Endothelial cell of umbilical vein (primary cell): ENCODE measurements around the gene CHSY3. TPM values are rescaled to one million over a fixed set of nuclear protein-coding genes. Genes with fewer than 3 reads are reported as not detected.

ENCODE experiments used
- BruUV-seq: library from RNA; stranded (reverse); fragments of 400-500 nt; replicated peaks from 2 replicates; lab custom pipeline; 2021; lab: Mats Ljungman, UMichigan
- CTCF ChIA-PET: fragments of 300-600, 350-600 bp; sonication (Branson Sonifier 250); formaldehyde crosslinking; loops from one replicate; lab custom pipeline; 2021; ENCODE audit warnings: antibody characterized with exemption, inconsistent platforms; lab: Charles Lee
- POLR2A ChIA-PET: fragments of 300-600, 350-600 bp; sonication (Branson Sonifier 250); formaldehyde crosslinking; loops from one replicate; lab custom pipeline; 2021; ENCODE audit warnings: antibody characterized with exemption, inconsistent platforms; lab: Charles Lee
- DNase-seq: peaks from one replicate; pipeline ENCODE4 v3.0.0-alpha.2; 2011; ENCODE audit warnings: low read depth, low spot score
- FAIRE-seq: peaks from 2 replicates; lab custom pipeline; 2011; peaks lifted over from hg19 to GRCh38; lab: Jason Lieb, UNC
- H2AFZ ChIP-seq: 2 replicates; pipeline ENCODE4 v1.6.0; 2012; ENCODE audit warnings: low read depth, low read length, control low read depth, inconsistent platforms
- H3K27ac ChIP-seq: 2 replicates; pipeline ENCODE4 v1.5.1; 2011; ENCODE audit warnings: low read depth, mild to moderate bottlenecking, control low read depth, low read length, moderate library complexity; ENCODE audit not compliant: insufficient read depth
- H3K27me3 ChIP-seq, 2 experiments: 2 replicates each; pipeline versions ENCODE4 v1.6.0 to v1.6.1; 2011; ENCODE audit warnings: low read length in 2 of 2, mixed read lengths in 1 of 2; ENCODE audit not compliant: control insufficient read depth in 2 of 2, insufficient read depth in 2 of 2
- H3K36me3 ChIP-seq, 2 experiments: 2 replicates in 1 of 2; 3 replicates in 1 of 2; pipeline ENCODE4 v1.5.1; 2011; ENCODE audit warnings: low read length in 2 of 2, mild to moderate bottlenecking in 1 of 2, moderate library complexity in 1 of 2; ENCODE audit not compliant: control insufficient read depth in 2 of 2, insufficient read depth in 2 of 2; ENCODE audit errors: extremely low read depth in 1 of 2
- H3K4me1 ChIP-seq: 3 replicates; pipeline ENCODE4 v1.5.1; 2011; ENCODE audit warnings: mild to moderate bottlenecking, low read length; ENCODE audit not compliant: control insufficient read depth, insufficient read depth; ENCODE audit errors: extremely low read depth
- H3K4me2 ChIP-seq: 2 replicates; pipeline ENCODE4 v1.6.1; 2011; ENCODE audit warnings: low read length, control low read depth, mixed read lengths; ENCODE audit not compliant: insufficient read depth
- H3K4me3 ChIP-seq, 3 experiments: fragments of 200-600 bp in 1 of 3; sonication (generic), shearing (Covaris generic) in 1 of 3; replicated peaks in 1 of 3; 2 replicates each; pipeline ENCODE4 v1.5.1; 2011 to 2016; ENCODE audit warnings: control low read depth in 3 of 3, low read length in 3 of 3, mild to moderate bottlenecking in 2 of 3, inconsistent platforms in 1 of 3, low read depth in 1 of 3, moderate library complexity in 1 of 3; ENCODE audit not compliant: insufficient read depth in 1 of 3
- H3K79me2 ChIP-seq: 2 replicates; pipeline ENCODE4 v1.6.0; 2012; ENCODE audit warnings: low read length, inconsistent platforms; ENCODE audit not compliant: control insufficient read depth, insufficient read depth
- H3K9ac ChIP-seq: replicated peaks from 2 replicates; pipeline ENCODE3; 2011; ENCODE audit warnings: low read length, control low read depth; ENCODE audit not compliant: insufficient read depth; ENCODE audit errors: extremely low read depth
- H3K9me1 ChIP-seq: replicated peaks from 3 replicates; pipeline ENCODE4 v1.6.0; 2011; ENCODE audit warnings: mild to moderate bottlenecking, low read length; ENCODE audit not compliant: control insufficient read depth, insufficient read depth; ENCODE audit errors: extremely low read depth
- H3K9me3 ChIP-seq: replicated peaks from 2 replicates; pipeline ENCODE4 v1.5.1; 2012; ENCODE audit warnings: low read length, inconsistent platforms; ENCODE audit not compliant: control insufficient read depth, insufficient read depth
- H4K20me1 ChIP-seq: replicated peaks from 2 replicates; pipeline ENCODE3; 2011; ENCODE audit warnings: mild to moderate bottlenecking, low read length; ENCODE audit not compliant: control insufficient read depth, insufficient read depth; ENCODE audit errors: extremely low read depth
- CTCF ChIP-seq, 2 donors: IDR thresholded peaks; 1 replicate in 1 of 2; 2 replicates in 1 of 2; pipeline ENCODE4 v1.5.1; 2011; ENCODE audit warnings: low read length in 2 of 2, mild to moderate bottlenecking in 2 of 2, moderate library complexity in 2 of 2, control low read depth in 1 of 2, inconsistent platforms in 1 of 2, low read depth in 1 of 2; ENCODE audit not compliant: insufficient read depth in 1 of 2; ENCODE audit errors: extremely low read depth in 1 of 2
- EZH2 ChIP-seq: IDR thresholded peaks from 2 replicates; pipeline ENCODE4 v1.6.1; 2012; ENCODE audit warnings: borderline replicate concordance, low read depth, mild to moderate bottlenecking, moderate library complexity, low read length, inconsistent platforms; ENCODE audit not compliant: severe bottlenecking
- FOS ChIP-seq: IDR thresholded peaks from 2 replicates; pipeline ENCODE4 v1.6.1; 2011; ENCODE audit warnings: mild to moderate bottlenecking, low read length, moderate library complexity, borderline replicate concordance; ENCODE audit not compliant: insufficient read depth
- GATA2 ChIP-seq: IDR thresholded peaks from 2 replicates; pipeline ENCODE4 v1.7.0; 2011; ENCODE audit warnings: low read depth, mild to moderate bottlenecking, moderate library complexity, mixed read lengths, low read length; ENCODE audit not compliant: insufficient read length, insufficient read depth
- JUN ChIP-seq: IDR thresholded peaks from 2 replicates; pipeline ENCODE4 v1.6.1; 2011; ENCODE audit warnings: borderline replicate concordance, low read depth; ENCODE audit not compliant: insufficient read length, insufficient read depth
- MYC ChIP-seq: IDR thresholded peaks from one replicate; pipeline ENCODE4 v1.6.1; 2011; ENCODE audit warnings: mild to moderate bottlenecking, low read depth, low read length
- POLR2A ChIP-seq: IDR thresholded peaks from 2 replicates; pipeline ENCODE4 v1.6.1; 2012; ENCODE audit warnings: low read depth, mild to moderate bottlenecking, control low read depth, low read length
- POLR2AphosphoS5 ChIP-seq: IDR thresholded peaks from 2 replicates; pipeline ENCODE4 v1.6.1; 2012; ENCODE audit warnings: low read depth, mild to moderate bottlenecking, control low read depth, low read length, moderate library complexity; ENCODE audit not compliant: insufficient read depth
- dilution Hi-C: fragments of 300-500 bp; cut with MboI; formaldehyde crosslinking; loops from one replicate; pipeline ENCODE4 v1.15.0; 2019; ENCODE audit warnings: low sequenced_read_pairs; ENCODE audit not compliant: extremely low pct_ligation_motif_present
- intact Hi-C: fragments of 100-400 bp; cut with micrococcal nuclease; formaldehyde crosslinking; loops from one replicate; pipeline ENCODE4 v1.10.0; 2022
- polyA plus RNA-seq, 4 experiments: library from polyadenylated mRNA; depleted of rRNA in 3 of 4; stranded (reverse) in 3 of 4; unstranded in 1 of 4; fragments of >200 nt; gene quantifications; 2 replicates each; pipeline versions ENCODE4 v1.2.1 to v1.2.3, GENCODE V29; 2011 to 2012; ENCODE audit warnings: missing spikeins in 1 of 4
- total RNA-seq: library from RNA; stranded (reverse); gene quantifications from 2 replicates; pipeline ENCODE4 v1.2.3, GENCODE V29; 2021
- TF ChIP-seq, protein P1 (sequence below): IDR thresholded peaks from 2 replicates; pipeline ENCODE4 v1.6.1; 2011; ENCODE audit not compliant: insufficient read depth, insufficient read length

CHSY3 gene
- total and polyA plus RNA-seq, 2 donors (not counting 3 experiments of a cell fraction or from before 2014, with no cell fraction given): 2.2 to 8.4 TPM

DNA sequence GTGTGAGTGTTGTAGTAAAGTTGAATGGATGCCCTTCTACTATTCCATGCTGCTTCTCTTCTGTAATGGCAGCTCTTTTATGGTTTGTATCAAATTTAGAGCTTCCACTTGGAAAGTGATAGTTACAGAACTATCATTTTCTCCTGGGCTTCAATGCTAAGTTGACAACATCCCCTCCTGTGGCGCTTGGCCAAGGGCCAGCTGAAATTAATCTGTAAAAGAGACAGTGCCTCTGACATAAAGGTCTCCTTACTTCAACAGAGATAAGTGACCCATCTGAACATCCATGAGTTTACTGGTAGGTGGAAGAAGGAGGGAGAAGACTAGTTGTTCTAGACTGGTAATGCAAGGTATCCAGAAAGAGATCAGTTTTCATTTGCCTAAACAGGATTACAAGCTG is 39.7 kb downstream of the CHSY3 start:
- Histone ChIP-seq H2AFZ (no peak overlapping the region), H4K20me1 (no peaks in the 10 kb centered on the region), H3K9me1 (no peaks in the 10 kb centered on the region), H3K9ac (no peak overlapping the region), H3K4me2 (no peak overlapping the region), H3K79me2 (no peaks in the 10 kb centered on the region), H3K9me3 (no peaks in the 10 kb centered on the region), H3K4me3 (no peak overlapping the region), H3K4me1 (no peaks in the 10 kb centered on the region), H3K36me3 (no peaks in the 10 kb centered on the region), H3K27ac (no peak overlapping the region), H3K27me3 (no peaks in the 10 kb centered on the region)
- ChIA-PET CTCF (interaction anchor here (1.1 kb wide), 1 partner anchor 44 kb away, joined by 3 read pairs; no protein-coding TSS in a partner anchor), POLR2A (no interaction called here)
- BruUV-seq: no TSS peak
- intact Hi-C loops (no loop called here), dilution Hi-C loops (no loop called here)
- no peak for TF ChIP-seq POLR2AphosphoS5
- FAIRE-seq (no peak), DNase-seq (no peak)

GRCh38 chr5:129945028-129945427 is 40.8 kb downstream of the CHSY3 start:
- intact Hi-C loops (no loop called here), dilution Hi-C loops (no loop called here)
- Histone ChIP-seq H3K9me3 (no peaks in the 10 kb centered on the region), H3K79me2 (no peaks in the 10 kb centered on the region), H3K4me2 (no peak overlapping the region), H3K27me3 (no peaks in the 10 kb centered on the region), H3K9me1 (no peaks in the 10 kb centered on the region), H3K36me3 (no peaks in the 10 kb centered on the region), H4K20me1 (no peaks in the 10 kb centered on the region), H3K9ac (no peak overlapping the region), H3K4me1 (no peaks in the 10 kb centered on the region), H3K4me3 (no peak overlapping the region), H3K27ac (no peak overlapping the region), H2AFZ (no peak overlapping the region)
- TF ChIP-seq CTCF (IDR thresholded peaks at IDR 0.05; ENCODE audit: extremely low read depth in 1 of 2, insufficient read depth in 1 of 2, low read depth in 1 of 2, low read length in 2 of 2): no peak
- no peak for TF ChIP-seq JUN
- TF ChIP-seq POLR2AphosphoS5: no peak
- no peak for TF ChIP-seq MYC
- no peak for TF ChIP-seq EZH2
- TF ChIP-seq FOS: no peak
- TF ChIP-seq POLR2A: no peak
- TF ChIP-seq, protein P1, sequence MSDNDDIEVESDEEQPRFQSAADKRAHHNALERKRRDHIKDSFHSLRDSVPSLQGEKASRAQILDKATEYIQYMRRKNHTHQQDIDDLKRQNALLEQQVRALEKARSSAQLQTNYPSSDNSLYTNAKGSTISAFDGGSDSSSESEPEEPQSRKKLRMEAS: no peak
- TF ChIP-seq GATA2: no peak
- FAIRE-seq (no peak), DNase-seq (no peak)
- no TSS peak for BruUV-seq
- POLR2A ChIA-PET: no interaction called here
- CTCF ChIA-PET: interaction anchor here (1.1 kb wide), 1 partner anchor 45 kb away, joined by 3 read pairs; no protein-coding TSS in a partner anchor
